ENCODE measurements around the gene SCNN1G.
"Not testable (repeated sequence)": the region's sequence is repeated elsewhere in the genome, so short reads cannot be mapped to it uniquely, and the experiment has no call there.

The SCNN1G gene

DNA sequence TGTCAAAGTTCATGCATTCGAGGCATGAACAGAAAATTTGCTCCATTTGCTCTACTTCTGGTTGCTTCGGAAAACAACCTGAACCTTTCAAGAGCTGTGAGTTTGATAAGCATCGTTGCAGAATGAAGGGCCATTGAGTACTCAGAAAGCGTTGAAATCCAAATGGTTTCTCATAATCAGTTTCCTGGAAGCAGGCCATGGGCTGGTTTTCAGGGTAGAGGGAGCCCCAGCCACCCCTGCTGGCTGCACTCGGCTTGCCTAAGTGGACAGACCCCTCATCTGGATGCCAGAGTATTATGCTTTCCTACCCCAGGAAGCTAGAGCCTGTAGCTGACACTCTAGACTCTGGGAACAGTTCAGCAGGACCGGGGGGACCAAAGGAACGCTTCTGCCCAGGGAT lies 24.4 kb downstream of the SCNN1G start:
- DNase-seq = peak; percentile 75

DNA sequence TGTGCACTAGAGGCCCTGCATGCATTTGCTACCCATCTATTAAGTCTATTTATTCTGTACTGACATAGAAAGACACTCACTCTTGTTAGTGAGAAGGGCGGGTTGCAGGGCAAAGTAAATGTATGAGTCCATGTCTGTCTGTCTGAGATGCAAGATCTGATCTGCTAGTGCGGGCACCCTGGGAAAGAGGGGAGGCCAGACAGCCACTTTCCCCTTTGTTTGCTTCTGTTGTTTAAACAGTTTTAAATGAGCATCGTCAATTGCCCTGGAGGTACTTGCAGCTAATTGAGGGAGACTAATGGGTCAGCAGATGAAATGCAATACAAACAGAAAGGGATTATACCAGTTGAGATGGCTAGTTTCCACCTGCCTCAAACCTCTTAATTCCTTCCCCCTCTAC lies 24.9 kb downstream of the SCNN1G start:
- DNase-seq = peak; percentile 90

DNA sequence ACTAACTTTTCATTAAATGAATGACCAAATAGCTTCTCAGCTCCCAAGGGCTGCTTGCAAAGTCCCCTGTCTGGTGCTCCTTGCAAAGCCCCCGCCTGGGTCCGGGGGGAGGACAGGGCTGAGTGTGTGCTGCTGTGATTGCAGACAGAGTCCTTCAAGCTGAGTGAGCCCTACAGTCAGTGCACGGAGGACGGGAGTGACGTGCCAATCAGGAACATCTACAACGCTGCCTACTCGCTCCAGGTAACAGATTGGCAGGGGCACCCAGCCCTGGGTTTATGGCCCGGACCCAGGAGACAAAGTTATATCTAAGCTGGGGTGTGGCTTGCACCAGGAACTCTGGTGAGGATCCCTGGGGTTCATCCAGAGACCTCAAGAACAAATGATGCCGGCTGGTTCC lies 27.1 kb downstream of the SCNN1G start:
- no peak for DNase-seq

DNA sequence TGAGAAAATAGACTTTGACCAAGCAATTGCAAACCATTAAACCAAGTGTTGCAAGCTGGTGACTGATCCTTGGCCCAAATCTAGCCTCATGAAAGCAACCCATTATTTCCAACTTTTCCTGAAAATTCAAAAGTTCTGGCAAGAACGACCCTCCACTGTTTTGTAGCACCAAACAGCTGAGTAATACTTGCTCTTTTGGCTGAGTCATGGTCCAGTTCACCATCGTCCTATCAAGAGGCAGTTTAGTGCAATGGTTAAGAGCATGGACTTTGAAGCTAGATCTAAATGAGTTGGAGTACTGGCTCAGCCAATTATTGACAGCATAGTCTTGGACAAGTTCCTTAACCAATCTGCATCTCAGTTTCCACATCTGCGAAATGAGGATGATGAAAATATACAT lies 31.3 kb downstream of the SCNN1G start:
- DNase-seq = no peak

DNA sequence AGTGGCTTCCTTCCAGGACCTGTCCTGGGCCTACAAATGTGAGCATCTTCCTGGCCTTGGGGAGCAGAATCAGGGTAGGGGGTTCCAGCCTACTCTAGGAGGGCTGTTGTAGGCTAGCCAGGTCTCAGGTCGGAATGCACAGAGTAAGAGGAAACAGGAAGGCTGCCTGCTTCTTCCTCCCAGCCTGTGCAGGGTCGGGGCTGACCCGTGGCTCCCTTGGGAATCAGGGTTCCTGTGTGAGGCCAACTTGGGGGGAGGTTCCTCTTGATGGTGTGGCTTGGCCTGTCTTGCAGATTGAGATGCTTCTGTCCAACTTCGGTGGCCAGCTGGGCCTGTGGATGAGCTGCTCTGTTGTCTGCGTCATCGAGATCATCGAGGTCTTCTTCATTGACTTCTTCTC lies 32.3 kb downstream of the SCNN1G start:
- no peak for DNase-seq

- DNase-seq = no peak
These were observed 32.9 kb downstream of the SCNN1G start for GRCh38 chr16:23215435-23215834.

DNA sequence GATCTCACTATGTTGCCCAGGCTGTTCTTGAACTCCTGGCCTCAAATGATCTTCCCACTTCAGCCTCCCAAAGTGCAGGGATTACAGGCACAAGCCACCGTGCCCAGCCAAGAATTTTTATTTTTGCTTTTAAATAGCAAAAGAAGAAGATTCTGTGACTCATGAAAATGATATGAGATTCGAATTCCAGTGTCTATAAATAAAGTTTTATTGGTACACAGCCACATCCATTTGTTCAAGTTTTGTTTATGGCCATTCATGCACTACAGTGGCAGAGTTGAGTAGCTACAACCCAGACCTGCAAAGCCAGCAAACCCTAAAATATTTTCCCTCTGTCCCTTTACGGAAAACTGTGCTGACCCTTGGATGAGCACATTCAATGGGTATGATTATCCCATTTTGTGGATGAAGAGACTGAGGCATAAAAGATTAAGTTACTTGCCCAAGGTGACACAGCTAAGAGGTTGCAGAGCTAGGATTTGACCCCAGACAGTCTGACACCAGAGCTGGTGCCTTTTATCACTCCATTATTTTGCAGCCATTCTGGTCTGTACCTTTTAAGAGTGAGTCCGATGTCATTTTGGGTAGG lies 34.2 kb downstream of the SCNN1G start:
- DNase-seq = no peak

- DNase-seq = no peak
These were observed 35.1 kb downstream of the SCNN1G start for GRCh38 chr16:23217646-23218045.

DNA sequence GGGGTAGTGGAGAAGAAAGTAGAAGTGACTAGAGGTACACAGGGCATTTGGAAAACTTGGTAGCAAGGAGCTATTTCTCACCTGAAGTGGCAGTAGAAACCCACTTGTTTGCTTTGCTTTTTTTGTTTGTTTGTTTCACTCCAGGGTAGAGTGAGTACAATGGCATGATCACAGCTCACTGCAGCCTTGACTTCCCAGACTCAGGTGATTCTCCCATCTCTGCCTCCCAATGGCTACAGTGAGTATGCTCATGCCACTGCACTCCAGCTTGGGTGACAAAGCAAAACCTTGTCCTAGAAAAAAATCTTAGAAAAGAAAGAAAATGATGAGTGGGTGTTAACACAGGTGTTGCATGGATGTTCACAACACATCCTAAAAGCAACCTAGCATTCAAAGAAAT lies 40.4 kb downstream of the SCNN1G start:
- DNase-seq = no peak

GRCh38 chr16:23223368-23223767 lies 40.8 kb downstream of the SCNN1G start:
- DNase-seq = no peak

GRCh38 chr16:23225109-23225508 lies 42.6 kb downstream of the SCNN1G start:
- no peak for DNase-seq

- no peak for DNase-seq
These were observed 43.1 kb downstream of the SCNN1G start for GRCh38 chr16:23225634-23226033.

DNA sequence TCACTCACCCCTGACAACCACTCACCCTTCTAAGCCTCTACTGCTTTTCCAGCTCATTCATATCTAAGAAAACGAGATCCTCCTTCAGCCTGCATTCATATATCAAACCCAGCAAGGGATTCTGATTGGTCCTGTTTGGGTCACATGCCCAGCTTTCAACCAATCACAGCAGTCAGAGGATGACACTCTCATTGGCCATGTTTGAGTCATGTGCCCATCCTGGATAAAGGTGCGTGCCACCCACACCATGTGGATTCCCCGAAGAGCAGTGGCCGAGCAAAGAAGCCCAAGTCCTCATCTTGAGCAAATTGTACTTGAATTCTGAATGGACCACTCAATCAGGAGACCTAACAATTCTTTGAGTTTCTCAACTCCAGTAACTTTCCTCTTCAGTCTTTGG lies 45.0 kb downstream of the SCNN1G start:
- DNase-seq = no peak

DNA sequence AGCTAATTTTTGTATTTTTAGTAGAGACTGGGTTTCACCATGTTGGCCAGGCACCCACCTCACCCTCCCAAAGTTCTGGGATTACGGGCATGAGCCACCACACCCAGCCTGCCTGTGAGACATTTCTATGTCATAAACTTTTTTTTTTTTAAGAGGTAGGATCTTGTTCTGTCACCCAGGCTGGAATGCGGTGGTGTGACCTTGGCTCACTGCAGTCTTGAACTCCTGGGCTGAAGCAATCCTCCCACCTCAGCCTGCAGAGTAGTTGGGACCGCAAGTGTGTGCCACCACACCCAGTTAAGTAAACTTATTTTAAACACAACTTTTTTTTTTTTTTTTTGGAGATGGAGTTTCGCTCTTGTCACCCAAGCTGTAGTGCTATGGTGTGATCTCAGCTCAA lies 47.2 kb downstream of the SCNN1G start:
- DNase-seq = no peak

DNA sequence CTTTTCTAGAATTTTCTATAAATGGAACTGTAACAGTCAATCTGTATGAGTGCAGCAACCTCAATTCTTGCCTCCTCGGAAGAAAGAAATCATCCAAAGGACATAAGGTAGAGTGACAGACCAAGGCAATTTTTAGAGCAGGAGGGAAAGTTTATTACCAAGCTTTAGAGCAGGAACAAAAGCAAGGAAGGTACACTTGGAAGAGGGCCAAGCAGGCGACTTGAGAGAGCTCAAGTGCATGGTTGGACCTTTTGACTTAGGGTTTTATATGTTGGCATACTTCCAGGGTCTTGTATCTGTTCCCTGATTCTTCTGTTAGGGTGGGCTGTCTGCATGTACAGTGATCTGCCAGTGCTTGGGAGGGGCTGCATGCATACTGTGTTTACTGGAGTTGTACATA lies 50.3 kb downstream of the SCNN1G start:
- peak; percentile 32 for DNase-seq

GRCh38 chr16:23235176-23235575 lies 52.6 kb downstream of the SCNN1G start:
- DNase-seq = no peak

DNA sequence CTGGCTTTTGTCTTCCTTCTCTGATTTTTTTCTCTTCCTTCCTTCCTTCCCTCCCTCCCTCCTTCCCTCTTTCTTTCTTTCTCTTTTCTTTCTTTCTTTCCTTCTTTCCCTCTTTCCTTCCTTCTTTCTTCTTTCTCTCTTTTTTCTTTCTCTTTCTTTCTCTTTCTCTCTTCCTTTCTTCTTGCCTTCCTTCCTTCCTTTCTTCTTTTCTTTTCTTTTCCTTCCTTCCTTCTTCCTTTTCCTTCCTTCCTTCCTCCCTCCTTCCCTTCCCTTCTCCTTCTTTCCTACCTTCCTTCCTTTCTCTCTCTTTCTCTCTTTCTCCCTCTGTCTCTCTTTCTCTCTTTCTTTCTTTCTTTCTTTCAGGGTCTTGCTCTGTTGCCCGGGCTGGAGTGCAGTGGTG lies 54.4 kb downstream of the SCNN1G start:
- no peak for DNase-seq

- DNase-seq = no peak
These were observed 58.4 kb downstream of the SCNN1G start for GRCh38 chr16:23240994-23241393.

DNA sequence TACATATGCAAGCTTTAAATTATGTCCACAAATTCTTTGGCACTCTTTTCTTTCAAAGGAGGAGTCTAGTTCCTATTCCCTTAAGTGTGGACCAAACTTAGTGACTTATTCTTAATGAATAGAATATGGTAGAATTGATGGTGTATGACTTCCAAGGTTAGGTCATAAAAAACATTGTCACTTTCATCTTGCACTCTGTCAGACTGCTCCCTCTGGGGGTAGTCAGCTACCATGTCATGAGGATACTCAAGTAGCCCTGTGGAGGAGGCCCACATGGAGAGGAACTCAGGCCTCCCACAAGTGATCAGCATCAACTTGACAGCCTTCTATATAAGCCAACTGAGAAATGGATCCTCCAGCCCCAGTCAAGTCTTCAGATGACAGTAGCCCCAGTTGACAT lies 61.6 kb downstream of the SCNN1G start:
- DNase-seq = no peak

DNA sequence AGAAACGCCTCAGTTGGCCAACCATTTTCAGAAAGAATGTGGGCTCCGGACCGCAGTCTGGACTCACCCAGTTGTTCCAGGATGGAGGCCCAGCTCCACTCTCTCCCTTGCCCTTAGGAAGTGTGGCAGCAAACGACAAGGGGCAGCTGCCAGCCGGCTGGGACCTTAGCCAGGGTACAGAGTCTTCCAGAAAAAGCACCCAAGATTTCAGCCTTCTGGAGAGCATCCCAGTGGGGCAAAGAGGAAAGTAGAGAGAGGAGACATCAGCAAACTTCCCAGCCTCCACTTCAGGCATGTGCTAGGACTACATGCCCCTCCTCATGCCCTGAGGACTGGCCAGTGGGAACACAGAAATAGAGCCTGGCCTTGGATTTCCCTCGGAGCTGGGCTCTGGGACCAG lies 62.7 kb downstream of the SCNN1G start:
- no peak for DNase-seq

DNA sequence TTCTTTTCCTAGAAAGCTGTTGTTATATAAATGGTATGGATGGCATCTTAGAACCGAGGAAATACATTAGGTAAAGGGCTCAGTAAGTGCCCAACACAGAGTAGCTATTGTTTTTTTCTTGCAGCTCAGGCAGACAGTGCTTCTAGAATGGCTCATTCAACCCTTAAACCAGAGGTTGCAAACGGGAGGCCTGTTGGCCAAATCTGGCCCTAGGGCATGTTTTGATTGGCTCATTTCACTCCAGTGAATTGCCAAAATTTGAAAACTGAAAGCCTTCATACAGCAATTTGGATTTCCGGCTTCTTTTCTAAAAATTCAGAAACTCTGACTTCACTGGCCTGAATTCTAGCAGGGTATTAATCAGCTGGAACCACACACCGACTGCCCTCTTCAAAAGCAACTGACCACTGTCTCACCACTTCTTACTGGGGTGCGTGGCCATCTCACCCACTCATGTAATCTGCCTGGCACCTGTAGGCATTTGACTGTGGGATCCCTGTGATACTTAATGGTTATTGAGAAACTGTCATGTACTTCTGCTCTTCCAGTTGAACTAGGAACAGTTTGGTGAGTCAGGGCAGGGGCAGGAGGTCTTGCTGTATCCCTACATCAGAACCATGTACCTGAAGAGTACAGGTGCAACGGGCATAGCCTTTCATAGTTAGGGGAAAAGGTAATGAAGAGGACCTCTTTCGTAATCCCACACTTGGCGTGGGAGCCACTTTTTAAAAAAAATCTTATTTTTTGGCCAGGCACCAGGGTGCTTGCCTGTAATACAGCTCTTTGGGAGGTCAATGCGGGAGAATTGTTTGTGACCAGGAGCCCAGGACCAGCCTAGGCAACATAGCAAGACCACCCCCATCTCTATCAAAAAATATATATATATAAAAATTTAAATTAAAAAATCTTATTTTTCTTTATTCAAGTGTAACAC lies 66.0 kb downstream of the SCNN1G start:
- no peak for DNase-seq

GRCh38 chr16:23249830-23250229 lies 67.3 kb downstream of the SCNN1G start:
- DNase-seq = no peak

DNA sequence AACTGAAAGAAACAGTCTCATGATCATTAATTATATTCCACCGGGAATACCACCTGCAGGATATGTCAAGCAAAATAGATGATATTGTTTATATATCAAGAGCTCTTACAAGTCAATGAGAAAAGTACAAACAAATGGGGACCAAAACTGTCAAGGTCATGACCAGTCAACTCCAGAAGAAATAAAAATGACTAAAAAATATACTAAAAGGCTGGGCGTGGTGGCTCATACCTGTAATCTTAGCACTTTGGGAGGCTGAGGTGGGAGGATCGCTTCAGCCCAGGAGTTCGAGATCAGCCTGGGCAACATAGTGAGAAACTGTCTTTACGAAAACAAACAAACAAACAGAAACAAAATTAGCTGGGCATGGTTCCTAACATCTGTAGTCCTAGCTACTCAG lies 69.8 kb downstream of the SCNN1G start:
- no peak for DNase-seq

GRCh38 chr16:23253650-23254049 lies 71.1 kb downstream of the SCNN1G start:
- not testable (repeated sequence) for DNase-seq

GRCh38 chr16:23254338-23254737 lies 71.8 kb downstream of the SCNN1G start:
- no peak for DNase-seq
